GM21825 (cell line): ENCODE data around the gene HRG.

ENCODE experiments used
- ATAC-seq: cut with Tn5 transposase; IDR thresholded peaks from one replicate; pipeline ENCODE4 v1.9.1; 2021; ENCODE audit warnings: mild to moderate bottlenecking, moderate library complexity; ENCODE audit not compliant: unreplicated experiment

The HRG gene

DNA sequence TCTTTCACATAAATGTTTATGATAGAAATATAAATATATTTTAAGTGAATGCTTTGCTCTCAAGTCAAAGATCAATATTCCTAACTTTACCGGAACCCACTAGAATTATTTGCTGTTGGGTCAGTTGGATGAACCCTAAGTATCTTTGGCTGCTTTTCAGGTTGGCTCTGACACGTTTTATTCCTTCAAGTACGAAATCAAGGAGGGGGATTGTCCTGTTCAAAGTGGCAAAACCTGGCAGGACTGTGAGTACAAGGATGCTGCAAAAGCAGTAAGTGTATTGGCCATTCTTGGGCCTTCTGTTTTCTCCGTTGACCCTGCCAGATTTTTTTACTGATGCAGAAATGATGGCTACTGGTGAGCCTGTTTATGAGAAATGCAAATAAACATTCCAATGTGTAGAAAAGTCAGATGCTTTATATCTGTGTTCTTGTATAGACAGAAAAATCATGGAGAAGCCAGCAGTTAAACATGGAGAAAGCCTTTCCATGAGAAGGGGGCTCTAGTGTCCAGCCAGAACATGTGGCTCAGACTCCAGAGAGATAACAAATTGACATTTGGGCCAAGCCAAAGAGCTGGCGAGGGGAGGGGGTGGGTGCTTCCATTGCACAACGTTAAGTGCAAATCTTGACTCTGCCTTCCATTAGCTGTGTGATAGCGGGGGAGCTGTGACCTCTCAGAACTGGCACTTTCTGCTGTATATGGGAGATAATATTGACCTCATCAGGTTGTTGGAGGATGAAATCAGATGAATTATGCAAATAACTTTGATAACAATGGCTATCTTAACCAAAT is 54.3 kb downstream of the HRG start:
- no peak for ATAC-seq

DNA sequence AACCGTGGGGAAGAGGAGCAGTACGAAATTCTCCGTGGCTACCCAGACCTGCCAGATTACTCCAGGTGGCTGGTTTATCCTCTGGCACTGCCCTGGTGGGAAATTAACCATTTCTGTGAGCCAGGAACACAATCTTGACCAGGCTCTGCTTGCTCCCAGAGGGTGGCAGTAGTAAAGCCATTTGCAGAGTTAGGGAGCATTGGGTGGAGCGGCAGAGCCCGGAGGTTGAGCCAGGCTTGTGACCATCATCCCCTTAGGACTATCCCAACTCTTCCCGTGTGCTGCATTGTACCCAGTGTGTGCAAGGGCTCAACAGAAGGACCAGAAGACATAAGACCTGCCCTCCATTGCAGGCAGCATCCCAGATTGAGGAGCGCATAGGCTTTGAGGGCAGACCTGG is 56.6 kb downstream of the HRG start:
- no peak for ATAC-seq

DNA sequence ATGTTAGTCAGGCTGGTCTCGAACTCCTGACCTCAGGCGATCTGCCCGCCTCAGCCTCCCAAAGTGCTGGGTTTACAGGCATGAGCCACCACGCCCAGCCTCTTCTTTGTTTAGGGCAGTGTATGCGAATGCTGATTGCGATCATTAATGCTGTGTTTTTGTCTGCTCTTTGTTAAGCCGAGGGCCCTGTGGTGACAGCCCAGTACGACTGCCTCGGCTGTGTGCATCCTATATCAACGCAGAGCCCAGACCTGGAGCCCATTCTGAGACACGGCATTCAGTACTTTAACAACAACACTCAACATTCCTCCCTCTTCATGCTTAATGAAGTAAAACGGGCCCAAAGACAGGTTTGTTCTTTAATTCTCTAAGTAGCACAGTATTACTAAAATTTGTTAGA is 59.1 kb downstream of the HRG start:
- no peak for ATAC-seq
